A204.1 (cell line): ENCODE measurements around the gene LAMA3.

Experiments
- FAIRE-seq: peaks from 2 replicates; lab custom pipeline; 2012; peaks lifted over from hg19 to GRCh38; lab: Jason Lieb, UNC

The LAMA3 gene

GRCh38 chr18:23669202-23669766 is 20.0 kb upstream of the LAMA3 start:
- FAIRE-seq = no peak

- no peak for FAIRE-seq
Measured at GRCh38 chr18:23669804-23670405, 19.3 kb upstream of the LAMA3 start.

DNA sequence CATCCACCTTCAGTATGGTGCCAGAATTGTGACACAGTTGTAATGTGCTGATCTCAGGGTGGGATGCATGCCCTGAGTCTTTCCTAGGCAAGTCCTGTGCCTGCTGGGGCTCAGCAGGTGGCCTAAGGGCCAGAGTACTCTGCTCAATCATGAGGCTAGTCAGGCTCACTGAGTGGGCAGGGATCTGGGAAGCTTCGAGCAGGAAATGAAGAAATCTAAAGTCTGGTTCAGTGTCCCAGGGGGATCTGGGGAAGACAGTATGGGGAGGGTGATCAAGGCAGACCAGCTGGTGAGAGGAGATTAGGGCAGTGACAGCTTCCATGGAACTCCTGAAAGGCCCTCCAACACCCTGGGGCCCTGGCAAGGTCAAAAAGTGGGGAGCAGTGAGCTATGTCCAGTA is 17.7 kb upstream of the LAMA3 start:
- FAIRE-seq = no peak

- FAIRE-seq = no peak
Measured at GRCh38 chr18:23673725-23674124, 15.5 kb upstream of the LAMA3 start.

DNA sequence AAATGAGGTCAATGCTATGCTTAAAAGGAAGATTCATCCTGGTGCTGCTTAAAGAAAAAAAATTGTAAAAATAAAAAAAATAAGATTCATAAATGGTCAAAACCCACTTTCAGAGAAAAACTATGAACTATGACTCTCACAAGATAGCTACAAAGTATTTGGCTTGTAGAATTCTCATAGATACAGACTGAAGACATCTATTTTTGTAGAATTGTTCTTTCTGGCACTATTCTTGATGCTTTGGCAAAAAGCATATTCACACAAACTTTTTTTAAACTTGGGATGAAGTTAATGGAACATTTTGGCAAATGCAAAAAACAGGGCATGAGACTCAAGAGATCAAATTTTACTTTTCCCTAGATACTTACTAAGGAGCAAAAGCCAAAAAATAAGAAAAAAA is 14.0 kb upstream of the LAMA3 start:
- FAIRE-seq = no peak

GRCh38 chr18:23675896-23676295 is 13.4 kb upstream of the LAMA3 start:
- no peak for FAIRE-seq

GRCh38 chr18:23682045-23682444 is 7.2 kb upstream of the LAMA3 start:
- FAIRE-seq = no peak

GRCh38 chr18:23682472-23682871 is 6.8 kb upstream of the LAMA3 start:
- FAIRE-seq = no peak

GRCh38 chr18:23683155-23683554 is 6.1 kb upstream of the LAMA3 start:
- no peak for FAIRE-seq

- FAIRE-seq = no peak
Measured at GRCh38 chr18:23683671-23684070, 5.6 kb upstream of the LAMA3 start.

DNA sequence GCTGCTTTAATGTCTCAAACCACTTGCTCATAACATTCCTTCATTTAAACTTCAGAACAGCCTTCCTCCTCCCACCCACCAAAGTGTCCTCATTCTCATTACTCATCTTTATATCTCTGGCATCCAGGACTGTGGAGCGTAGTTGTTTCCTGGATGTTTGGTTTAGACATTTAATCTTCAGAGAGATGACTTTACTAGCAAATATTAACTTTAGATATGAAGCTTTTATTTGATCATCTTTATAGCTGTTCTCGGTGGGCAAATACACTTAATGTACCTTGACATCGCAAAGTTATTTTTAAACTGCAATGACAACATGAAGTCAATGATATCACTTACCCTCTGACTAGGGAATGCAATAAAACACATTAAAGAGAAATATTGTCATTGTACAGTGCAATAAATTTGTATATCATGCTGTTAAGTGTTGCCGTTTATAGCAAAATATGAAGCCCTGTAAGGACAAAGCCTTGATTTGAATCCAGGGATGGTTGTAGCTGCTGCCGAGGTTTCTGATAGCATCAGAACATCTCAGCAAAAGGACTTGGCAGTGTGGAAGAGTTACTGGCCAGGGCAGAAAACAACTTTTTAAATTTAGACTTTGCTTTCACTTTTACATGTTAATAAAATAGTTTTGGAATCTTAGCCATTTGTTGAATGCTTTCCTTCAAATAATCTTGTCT is 4.6 kb upstream of the LAMA3 start:
- FAIRE-seq = no peak

- no peak for FAIRE-seq
Measured at GRCh38 chr18:23688528-23688927, 725 bp upstream of the LAMA3 start.

DNA sequence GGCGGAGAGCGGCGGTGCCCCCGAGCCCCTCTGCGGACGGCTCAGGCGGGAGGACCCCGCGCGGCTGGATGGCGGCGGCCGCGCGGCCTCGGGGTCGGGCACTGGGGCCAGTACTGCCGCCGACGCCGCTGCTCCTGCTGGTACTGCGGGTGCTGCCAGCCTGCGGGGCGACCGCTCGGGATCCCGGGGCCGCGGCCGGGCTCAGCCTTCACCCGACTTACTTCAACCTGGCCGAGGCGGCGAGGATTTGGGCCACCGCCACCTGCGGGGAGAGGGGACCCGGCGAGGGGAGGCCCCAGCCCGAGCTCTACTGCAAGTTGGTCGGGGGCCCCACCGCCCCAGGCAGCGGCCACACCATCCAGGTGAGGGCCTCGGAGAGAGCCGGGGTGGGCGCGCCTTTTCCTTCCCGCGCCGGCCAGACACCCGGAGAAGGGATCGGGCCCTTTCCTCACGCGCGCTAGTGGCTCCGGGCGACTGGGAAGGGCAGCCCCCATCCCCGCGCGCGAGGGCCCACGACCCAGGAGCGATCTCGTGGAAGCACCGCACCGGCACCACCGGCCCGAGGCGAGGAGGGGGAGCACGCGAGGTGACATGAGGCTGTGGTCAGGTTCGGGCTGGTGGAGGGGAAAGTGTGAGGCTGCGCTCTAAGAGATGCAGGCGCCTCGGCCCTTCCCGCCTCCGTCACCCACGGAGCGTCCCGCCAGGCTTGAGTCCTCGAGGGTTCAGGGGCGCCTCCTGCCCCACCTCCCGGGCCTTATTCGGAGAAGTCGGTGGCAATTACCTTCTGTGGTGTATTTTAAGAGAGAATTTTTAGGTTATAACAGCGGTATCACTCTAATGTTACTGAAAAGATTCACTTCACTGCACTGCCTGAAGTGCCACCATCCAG is 607 bp downstream of the LAMA3 start:
- no peak for FAIRE-seq

GRCh38 chr18:23690505-23691068 is 1.3 kb downstream of the LAMA3 start:
- FAIRE-seq = no peak

GRCh38 chr18:23693846-23694245 is 4.6 kb downstream of the LAMA3 start:
- no peak for FAIRE-seq

DNA sequence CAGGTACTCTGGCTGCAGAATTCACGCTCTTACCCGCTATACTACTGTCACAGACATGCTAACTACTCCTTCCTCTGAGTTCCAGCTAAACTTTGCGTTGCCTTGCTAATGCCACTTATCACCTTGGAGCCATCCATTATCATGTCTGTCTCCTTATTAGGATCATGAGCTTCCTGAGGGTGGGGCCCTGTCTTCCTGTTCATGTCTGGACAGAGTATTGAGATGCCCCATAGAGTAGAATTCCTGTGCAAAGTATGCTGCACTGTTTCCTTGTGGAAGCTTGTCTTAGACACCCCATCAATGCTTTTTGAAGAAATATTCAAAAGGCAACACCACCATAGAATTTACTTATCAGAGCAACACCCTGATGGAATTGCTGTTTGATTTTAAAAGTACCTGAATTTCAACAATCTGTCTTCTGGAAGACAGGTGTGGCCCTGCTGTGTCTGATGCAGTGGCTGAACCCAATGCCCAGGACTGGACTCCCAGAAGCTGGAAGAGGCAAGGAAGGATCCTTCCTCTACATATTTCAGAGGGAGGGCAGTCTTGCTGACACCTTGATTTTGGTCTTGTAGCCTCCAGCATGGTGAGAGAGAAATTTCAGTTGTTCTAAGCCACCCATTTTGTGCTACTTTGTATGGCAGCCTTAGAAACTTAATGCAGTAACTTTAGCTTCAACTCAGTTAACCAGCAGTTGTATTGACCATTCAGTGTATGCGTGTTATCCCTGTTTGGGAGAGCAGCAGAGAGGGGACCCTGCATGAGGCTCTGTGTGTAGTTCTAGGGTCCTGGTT is 5.6 kb downstream of the LAMA3 start:
- no peak for FAIRE-seq

GRCh38 chr18:23701017-23701416 is 11.8 kb downstream of the LAMA3 start:
- FAIRE-seq = no peak

GRCh38 chr18:23701544-23702064 is 12.4 kb downstream of the LAMA3 start:
- no peak for FAIRE-seq

GRCh38 chr18:23702606-23703005 is 13.4 kb downstream of the LAMA3 start:
- no peak for FAIRE-seq

DNA sequence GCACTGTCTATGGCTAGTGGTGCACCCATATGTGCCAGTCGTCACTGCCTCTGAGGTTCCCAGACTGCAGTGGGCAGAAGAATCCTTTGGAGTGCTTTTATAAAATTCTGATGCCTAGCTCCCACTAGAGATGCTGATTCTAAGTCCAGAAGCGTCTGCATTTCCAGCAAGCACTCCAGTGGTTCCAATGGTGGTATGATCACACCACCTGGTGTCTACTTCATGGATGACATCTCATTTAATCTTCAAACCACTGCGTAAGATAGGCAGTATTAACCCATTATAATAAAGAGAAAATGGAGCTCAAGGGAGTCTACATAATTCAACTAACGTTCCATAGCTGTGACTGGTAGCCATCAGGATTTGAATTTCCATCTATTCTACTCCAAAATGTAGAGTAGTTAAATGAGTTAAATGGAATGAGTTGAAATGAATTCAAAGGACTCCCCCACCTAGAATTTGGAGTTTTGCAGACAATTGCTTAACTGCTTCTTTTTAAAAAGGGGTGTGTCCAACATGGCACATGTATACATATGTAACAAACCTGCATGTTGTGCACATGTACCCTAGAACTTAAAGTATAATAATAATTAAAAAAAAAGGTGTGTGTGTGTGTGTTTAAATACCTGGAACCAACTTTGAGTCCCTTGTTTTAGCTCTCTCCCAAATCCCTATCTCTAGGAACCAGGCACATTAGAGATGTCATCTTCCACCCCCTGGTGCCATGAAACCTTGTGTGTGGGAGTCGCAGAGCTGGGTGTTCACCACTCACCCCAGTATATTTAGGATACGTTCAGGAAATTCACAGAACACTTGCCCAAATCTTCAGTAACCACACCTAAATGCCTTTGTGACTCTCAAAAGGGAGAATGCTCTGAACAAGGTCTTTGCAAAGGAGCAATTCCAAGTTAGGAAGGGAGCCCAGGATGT is 14.1 kb downstream of the LAMA3 start:
- FAIRE-seq = peak; percentile 81
